Keratinocyte (primary cell): ENCODE measurements around the gene GNLY. TPM values are rescaled to one million over a fixed set of nuclear protein-coding genes. Genes with fewer than 3 reads are reported as not detected.

Experiments used
- DNase-seq: peaks from one replicate; pipeline ENCODE4 v3.0.0-alpha.2; 2011; ENCODE audit warnings: low read depth, missing footprints, low spot score
- FAIRE-seq: peaks from 2 replicates; lab custom pipeline; 2011; peaks lifted over from hg19 to GRCh38; lab: Jason Lieb, UNC
- H2AFZ ChIP-seq: 2 replicates; pipeline ENCODE4 v1.6.0; 2012; ENCODE audit warnings: low read length, control low read depth, inconsistent platforms; ENCODE audit not compliant: control insufficient read depth
- H3K27ac ChIP-seq: 2 replicates; pipeline ENCODE4 v1.5.1; 2011; ENCODE audit warnings: low read length; ENCODE audit not compliant: control insufficient read depth, insufficient read depth
- H3K27me3 ChIP-seq: 3 replicates; pipeline ENCODE4 v1.6.0; 2011; ENCODE audit warnings: low read length; ENCODE audit not compliant: control insufficient read depth, insufficient read depth; ENCODE audit errors: extremely low read depth
- H3K36me3 ChIP-seq, 2 experiments: 2 replicates in 1 of 2; 3 replicates in 1 of 2; pipeline ENCODE4 v1.5.1; 2011; ENCODE audit warnings: low read length in 2 of 2, mild to moderate bottlenecking in 1 of 2; ENCODE audit not compliant: control insufficient read depth in 2 of 2, insufficient read depth in 2 of 2; ENCODE audit errors: extremely low read depth in 1 of 2
- H3K4me1 ChIP-seq: 3 replicates; pipeline ENCODE4 v1.5.1; 2011; ENCODE audit warnings: low read length; ENCODE audit not compliant: control insufficient read depth, insufficient read depth; ENCODE audit errors: extremely low read depth
- H3K4me2 ChIP-seq: 3 replicates; pipeline ENCODE4 v1.6.0; 2011; ENCODE audit warnings: low read depth, low read length; ENCODE audit not compliant: control insufficient read depth, insufficient read depth; ENCODE audit errors: extremely low read depth
- H3K4me3 ChIP-seq, 3 experiments: fragments of 200-600 bp in 1 of 3; sonication (generic) in 1 of 3; 2 replicates in 2 of 3; 3 replicates in 1 of 3; pipeline ENCODE4 v1.5.1; 2011 to 2016; ENCODE audit warnings: low read length in 3 of 3, mild to moderate bottlenecking in 3 of 3, control low read depth in 2 of 3, inconsistent platforms in 1 of 3, low read depth in 1 of 3, mixed read lengths in 1 of 3, mixed run types in 1 of 3, moderate library complexity in 1 of 3; ENCODE audit not compliant: control insufficient read depth in 2 of 3, insufficient read depth in 2 of 3; ENCODE audit errors: extremely low read depth in 1 of 3
- H3K79me2 ChIP-seq: 2 replicates; pipeline ENCODE4 v1.6.0; 2012; ENCODE audit warnings: low read length; ENCODE audit not compliant: control insufficient read depth, insufficient read depth
- H3K9ac ChIP-seq: 3 replicates; pipeline ENCODE4 v1.6.0; 2011; ENCODE audit warnings: low read length; ENCODE audit not compliant: control insufficient read depth, insufficient read depth; ENCODE audit errors: extremely low read depth
- H3K9me1 ChIP-seq: 3 replicates; pipeline ENCODE4 v1.6.0; 2011; ENCODE audit warnings: low read length; ENCODE audit not compliant: control insufficient read depth, insufficient read depth; ENCODE audit errors: extremely low read depth
- H3K9me3 ChIP-seq: 2 replicates; pipeline ENCODE4 v1.5.1; 2012; ENCODE audit warnings: low read depth, low read length; ENCODE audit not compliant: control insufficient read depth
- H4K20me1 ChIP-seq: 3 replicates; pipeline ENCODE4 v1.6.0; 2011; ENCODE audit warnings: low read length; ENCODE audit not compliant: control insufficient read depth, insufficient read depth; ENCODE audit errors: extremely low read depth
- CTCF ChIP-seq, 3 experiments: IDR thresholded peaks in 1 of 3; conservative IDR thresholded peaks in 1 of 3; optimal IDR thresholded peaks in 1 of 3; 2 replicates in 2 of 3; 3 replicates in 1 of 3; pipeline versions ENCODE3 to v1.5.1; 2011; ENCODE audit warnings: low read length in 3 of 3, mild to moderate bottlenecking in 3 of 3, moderate library complexity in 2 of 3, control low read depth in 1 of 3, inconsistent platforms in 1 of 3; ENCODE audit not compliant: insufficient read depth in 2 of 3; ENCODE audit errors: extremely low read depth in 1 of 3
- EZH2 ChIP-seq: IDR thresholded peaks from one replicate; pipeline ENCODE4 v1.6.1; 2012; ENCODE audit warnings: inconsistent platforms, mild to moderate bottlenecking, low read length, moderate library complexity
- dilution Hi-C: fragments of 300-500 bp; cut with MboI; formaldehyde crosslinking; loops from one replicate; pipeline ENCODE4 v1.7.0; 2020; ENCODE audit warnings: low sequenced_read_pairs; ENCODE audit not compliant: extremely low pct_ligation_motif_present
- polyA plus RNA-seq, 5 experiments: library from polyadenylated mRNA; depleted of rRNA in 3 of 5; stranded (reverse) in 3 of 5; stranded (forward) in 1 of 5; unstranded in 1 of 5; fragments of >200 nt; gene quantifications; 1 replicate in 1 of 5; 2 replicates in 3 of 5; 3 replicates in 1 of 5; pipeline versions ENCODE4 v1.2.1 to v1.2.3, GENCODE V29; 2011 to 2012; ENCODE audit warnings: missing spikeins in 2 of 5, low read depth in 1 of 5, low replicate concordance in 1 of 5

Gene GNLY
- polyA plus RNA-seq, 1 donor (not counting 4 experiments of a cell fraction or from before 2014, with no cell fraction given), result not detected

DNA sequence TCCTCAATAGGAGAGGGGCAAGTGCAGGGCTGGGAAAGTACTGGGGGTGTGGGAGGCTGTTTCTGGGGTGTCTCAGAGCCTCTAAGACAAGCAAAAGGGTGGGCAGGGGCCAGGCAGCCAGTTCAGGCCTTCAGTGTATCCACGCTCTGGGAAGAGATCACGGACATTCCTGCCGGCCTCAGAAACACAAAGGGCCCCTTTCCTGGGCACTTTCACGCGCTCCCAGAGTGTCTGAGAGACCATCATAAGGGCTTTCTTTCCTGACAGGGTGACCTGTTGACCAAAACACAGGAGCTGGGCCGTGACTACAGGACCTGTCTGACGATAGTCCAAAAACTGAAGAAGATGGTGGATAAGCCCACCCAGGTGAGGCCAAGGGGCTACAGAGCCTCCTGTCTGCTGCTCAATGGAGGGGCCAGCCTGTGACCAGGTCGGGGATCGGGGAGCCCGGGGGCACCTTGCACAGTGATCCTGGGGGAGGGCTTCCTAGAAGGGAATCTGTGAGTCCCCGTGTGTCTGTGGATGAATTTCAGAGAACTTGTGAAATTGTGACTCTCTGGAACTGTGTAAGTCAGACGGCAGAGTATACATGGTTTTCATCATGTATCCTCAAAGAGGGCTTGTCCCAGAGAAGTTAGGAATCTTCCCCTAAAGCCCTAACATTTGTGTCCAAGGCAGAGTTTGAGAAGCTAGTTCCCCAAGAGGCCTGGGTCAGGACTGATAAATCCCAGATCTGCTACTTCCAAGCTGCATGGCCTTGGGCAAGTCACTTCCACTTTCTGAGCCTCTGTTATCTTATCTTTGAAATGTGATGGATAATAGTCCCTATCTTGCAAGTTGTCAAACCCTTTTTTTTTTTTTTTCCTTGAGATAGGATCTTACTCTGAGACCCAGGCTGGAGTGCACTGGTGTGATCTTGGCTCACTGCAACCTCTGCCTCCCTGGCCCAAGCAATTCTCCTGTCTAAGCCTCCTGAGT lies 1.8 kb downstream of the GNLY start:
- peaks cover 7% of the 10 kb centered on the region for H3K27me3 ChIP-seq
- DNase-seq (no peak), FAIRE-seq (no peak)
- H3K4me2 ChIP-seq, result no peak overlapping the region
- no peaks in the 10 kb centered on the region for H3K79me2 ChIP-seq
- no peaks in the 10 kb centered on the region for H3K4me1 ChIP-seq
- dilution Hi-C loops, result no loop called here
- no peak overlapping the region for H3K27ac ChIP-seq
- no peaks in the 10 kb centered on the region for H3K36me3 ChIP-seq
- H3K9ac ChIP-seq, result no peak overlapping the region
- TF ChIP-seq CTCF (optimal IDR thresholded peaks at IDR 0.05 in 1 of 3, IDR thresholded peaks at IDR 0.05 in 1 of 3, conservative IDR thresholded peaks at IDR 0.05 in 1 of 3; ENCODE audit: extremely low read depth in 1 of 3, insufficient read depth in 2 of 3, low read length in 3 of 3), result no peak
- TF ChIP-seq EZH2, result no peak
- no peaks in the 10 kb centered on the region for H4K20me1 ChIP-seq
- H3K9me3 ChIP-seq, result no peaks in the 10 kb centered on the region
- H2AFZ ChIP-seq, result no peak overlapping the region
- H3K4me3 ChIP-seq, result no peak overlapping the region
- H3K9me1 ChIP-seq, result no peaks in the 10 kb centered on the region

GRCh38 chr2:85697096-85697495 lies 2.9 kb downstream of the GNLY start:
- Histone ChIP-seq H3K9me3 (no peaks in the 10 kb centered on the region), H3K36me3 (no peaks in the 10 kb centered on the region), H3K27ac (no peak overlapping the region), H3K4me1 (peaks cover 8% of the 10 kb centered on the region), H3K79me2 (no peaks in the 10 kb centered on the region), H3K9me1 (no peaks in the 10 kb centered on the region), H2AFZ (no peak overlapping the region), H3K4me3 (no peak overlapping the region), H3K4me2 (no peak overlapping the region), H4K20me1 (no peaks in the 10 kb centered on the region), H3K27me3 (peaks cover 7% of the 10 kb centered on the region), H3K9ac (no peak overlapping the region)
- FAIRE-seq (no peak), DNase-seq (no peak)
- TF ChIP-seq EZH2 (no peak), CTCF (optimal IDR thresholded peaks at IDR 0.05 in 1 of 3, IDR thresholded peaks at IDR 0.05 in 1 of 3, conservative IDR thresholded peaks at IDR 0.05 in 1 of 3; ENCODE audit: extremely low read depth in 1 of 3, insufficient read depth in 2 of 3, low read length in 3 of 3) (no peak)
- dilution Hi-C loops, result no loop called here
